Skeletal muscle satellite cell (primary cell): Measurements from ENCODE around the gene STAP2.

Experiments used
- H3K27me3 ChIP-seq: 2 replicates; pipeline ENCODE4 v1.7.0; 2013; ENCODE audit warnings: low read length; ENCODE audit not compliant: control insufficient read depth, insufficient read depth
- H3K36me3 ChIP-seq: 2 replicates; pipeline ENCODE4 v1.7.0; 2013; ENCODE audit warnings: mild to moderate bottlenecking, control low read depth, low read length; ENCODE audit not compliant: insufficient read depth
- H3K4me1 ChIP-seq: 2 replicates; pipeline ENCODE4 v1.7.0; 2013; ENCODE audit warnings: low read length; ENCODE audit not compliant: control insufficient read depth, insufficient read depth
- H3K4me2 ChIP-seq: 2 replicates; pipeline ENCODE4 v1.7.0; 2013; ENCODE audit warnings: mild to moderate bottlenecking, low read length
- H3K4me3 ChIP-seq: 2 replicates; pipeline ENCODE4 v1.7.0; 2013; ENCODE audit warnings: low read length
- H3K9ac ChIP-seq: 2 replicates; pipeline ENCODE4 v1.7.0; 2013; ENCODE audit warnings: mild to moderate bottlenecking, low read depth, low read length, moderate library complexity
- H3K9me3 ChIP-seq: replicated peaks from 2 replicates; pipeline ENCODE4 v1.7.0; 2013; ENCODE audit warnings: mild to moderate bottlenecking, control low read depth, low read length

The STAP2 gene

DNA sequence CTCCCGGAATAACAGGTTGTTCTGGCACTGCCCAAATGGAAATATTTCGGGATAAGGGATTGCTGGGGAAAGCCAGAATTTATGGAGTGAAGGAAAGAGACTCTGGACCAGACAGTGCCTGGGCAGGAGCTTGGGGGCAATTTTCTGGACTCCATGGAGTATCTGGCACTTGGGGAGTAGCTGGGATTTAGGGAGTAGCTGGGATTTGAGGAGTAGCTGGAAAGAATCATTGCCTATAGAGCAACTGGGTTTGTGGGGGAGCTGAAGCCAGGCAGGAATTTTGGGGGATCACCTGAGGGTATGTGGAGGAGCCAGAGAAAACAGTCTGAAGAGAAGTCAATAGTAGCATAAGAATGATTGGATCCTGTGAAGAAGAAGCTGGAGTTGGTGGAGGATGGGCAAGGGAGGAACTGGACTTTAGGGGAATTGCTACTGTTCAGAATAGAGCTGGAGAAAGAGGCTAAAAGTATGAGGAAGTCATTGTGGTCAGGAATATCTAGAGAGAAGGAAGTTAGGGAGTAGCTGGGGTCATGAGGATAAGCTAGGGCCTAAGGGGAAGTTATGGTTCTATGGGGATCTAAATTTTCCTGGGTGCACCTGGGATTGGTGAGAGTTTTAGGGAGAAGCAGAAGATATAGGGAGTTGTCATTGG, 19.4 kb downstream of the STAP2 start:
- H3K4me1 ChIP-seq, result no peaks in the 10 kb centered on the region
- H3K36me3 ChIP-seq, result no peaks in the 10 kb centered on the region
- H3K9ac ChIP-seq, result no peak overlapping the region
- no peak overlapping the region for H3K4me3 ChIP-seq
- no peaks in the 10 kb centered on the region for H3K9me3 ChIP-seq
- H3K4me2 ChIP-seq, result no peak overlapping the region
- no peaks in the 10 kb centered on the region for H3K27me3 ChIP-seq

DNA sequence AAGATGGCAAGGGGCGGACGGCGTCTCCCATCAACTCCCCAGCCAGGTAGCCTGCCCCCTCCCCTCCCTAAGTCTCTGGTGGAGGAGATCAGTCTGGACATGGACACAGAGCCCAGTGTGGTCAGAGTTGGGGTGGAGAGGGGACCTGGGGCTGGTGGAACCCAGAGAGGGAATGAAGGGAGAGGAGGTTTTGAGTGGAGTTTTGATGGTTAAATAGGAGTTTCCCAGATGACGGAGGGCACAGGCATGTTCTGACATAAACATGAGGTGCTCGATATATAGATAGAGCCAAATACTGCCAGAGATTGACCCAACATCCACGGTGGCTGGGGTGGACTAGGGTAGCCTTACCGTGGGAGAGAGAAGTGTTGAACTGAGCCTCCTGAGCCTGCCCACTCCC, 20.2 kb downstream of the STAP2 start:
- Histone ChIP-seq H3K9ac (no peak overlapping the region), H3K27me3 (no peaks in the 10 kb centered on the region), H3K4me2 (no peak overlapping the region), H3K4me1 (no peaks in the 10 kb centered on the region), H3K4me3 (no peak overlapping the region), H3K36me3 (no peaks in the 10 kb centered on the region), H3K9me3 (no peaks in the 10 kb centered on the region)

DNA sequence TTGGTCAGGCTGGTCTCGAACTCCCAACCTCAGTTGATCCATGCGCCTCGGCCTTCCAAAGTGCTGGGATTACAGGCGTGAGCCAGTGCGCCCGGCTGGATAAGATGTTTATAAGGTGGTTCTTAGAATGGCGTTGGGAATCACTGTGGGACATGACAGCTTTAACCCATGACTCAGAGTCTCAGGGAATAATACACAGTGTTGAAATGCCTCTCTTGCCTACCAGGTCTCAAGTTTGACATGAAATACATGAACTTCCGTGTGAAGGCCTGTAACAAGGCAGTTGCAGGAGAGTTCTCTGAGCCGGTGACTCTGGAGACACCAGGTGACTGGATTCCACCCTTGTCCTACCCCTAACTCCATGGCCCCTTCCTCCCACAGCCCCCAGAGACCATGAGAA, 21.7 kb downstream of the STAP2 start:
- Histone ChIP-seq H3K4me1 (no peaks in the 10 kb centered on the region), H3K36me3 (no peaks in the 10 kb centered on the region), H3K27me3 (no peaks in the 10 kb centered on the region), H3K9me3 (no peaks in the 10 kb centered on the region), H3K9ac (no peak overlapping the region), H3K4me2 (no peak overlapping the region), H3K4me3 (no peak overlapping the region)

GRCh38 chr19:4313847-4314490, 24.7 kb downstream of the STAP2 start:
- no peaks in the 10 kb centered on the region for H3K9me3 ChIP-seq
- no peak overlapping the region for H3K4me2 ChIP-seq
- H3K36me3 ChIP-seq, result no peaks in the 10 kb centered on the region
- no peak overlapping the region for H3K9ac ChIP-seq
- no peak overlapping the region for H3K4me3 ChIP-seq
- no peaks in the 10 kb centered on the region for H3K4me1 ChIP-seq
- H3K27me3 ChIP-seq, result no peaks in the 10 kb centered on the region

GRCh38 chr19:4310247-4311121, 28.1 kb downstream of the STAP2 start:
- H3K36me3 ChIP-seq, result no peaks in the 10 kb centered on the region

GRCh38 chr19:4305659-4306058, 33.0 kb downstream of the STAP2 start:
- Histone ChIP-seq H3K4me2 (no peak overlapping the region), H3K27me3 (no peaks in the 10 kb centered on the region), H3K9ac (no peak overlapping the region), H3K9me3 (no peaks in the 10 kb centered on the region), H3K4me1 (no peaks in the 10 kb centered on the region), H3K4me3 (no peak overlapping the region), H3K36me3 (no peaks in the 10 kb centered on the region)

More at GRCh38 chr19:4310247-4311121, 28.1 kb downstream of the STAP2 start:
- H3K4me1 ChIP-seq, result no peaks in the 10 kb centered on the region
- H3K9ac ChIP-seq, result no peak overlapping the region
- H3K9me3 ChIP-seq, result no peaks in the 10 kb centered on the region
- H3K4me3 ChIP-seq, result no peak overlapping the region
- no peaks in the 10 kb centered on the region for H3K27me3 ChIP-seq
- no peak overlapping the region for H3K4me2 ChIP-seq

DNA sequence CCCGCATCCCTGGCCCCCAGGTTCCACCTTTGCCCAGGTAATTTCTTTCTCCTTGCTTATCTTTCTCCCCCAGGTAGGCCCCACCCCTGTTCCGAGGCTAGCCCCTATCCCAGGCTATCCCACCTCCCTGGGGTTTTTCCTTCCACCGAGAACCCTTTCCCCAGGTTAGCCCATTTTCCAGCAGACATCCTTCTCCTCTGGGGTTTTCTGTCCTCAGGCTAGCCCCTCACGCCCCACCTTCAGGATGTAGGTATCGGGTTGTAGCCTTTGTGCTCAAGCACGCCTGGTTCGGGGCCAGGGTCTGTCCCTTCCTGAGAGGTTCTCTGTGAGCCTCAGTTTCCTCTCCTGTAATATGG, 33.4 kb downstream of the STAP2 start:
- Histone ChIP-seq H3K27me3 (no peaks in the 10 kb centered on the region), H3K9ac (no peak overlapping the region), H3K4me2 (no peak overlapping the region), H3K4me3 (no peak overlapping the region), H3K9me3 (no peaks in the 10 kb centered on the region), H3K4me1 (no peaks in the 10 kb centered on the region), H3K36me3 (no peaks in the 10 kb centered on the region)

DNA sequence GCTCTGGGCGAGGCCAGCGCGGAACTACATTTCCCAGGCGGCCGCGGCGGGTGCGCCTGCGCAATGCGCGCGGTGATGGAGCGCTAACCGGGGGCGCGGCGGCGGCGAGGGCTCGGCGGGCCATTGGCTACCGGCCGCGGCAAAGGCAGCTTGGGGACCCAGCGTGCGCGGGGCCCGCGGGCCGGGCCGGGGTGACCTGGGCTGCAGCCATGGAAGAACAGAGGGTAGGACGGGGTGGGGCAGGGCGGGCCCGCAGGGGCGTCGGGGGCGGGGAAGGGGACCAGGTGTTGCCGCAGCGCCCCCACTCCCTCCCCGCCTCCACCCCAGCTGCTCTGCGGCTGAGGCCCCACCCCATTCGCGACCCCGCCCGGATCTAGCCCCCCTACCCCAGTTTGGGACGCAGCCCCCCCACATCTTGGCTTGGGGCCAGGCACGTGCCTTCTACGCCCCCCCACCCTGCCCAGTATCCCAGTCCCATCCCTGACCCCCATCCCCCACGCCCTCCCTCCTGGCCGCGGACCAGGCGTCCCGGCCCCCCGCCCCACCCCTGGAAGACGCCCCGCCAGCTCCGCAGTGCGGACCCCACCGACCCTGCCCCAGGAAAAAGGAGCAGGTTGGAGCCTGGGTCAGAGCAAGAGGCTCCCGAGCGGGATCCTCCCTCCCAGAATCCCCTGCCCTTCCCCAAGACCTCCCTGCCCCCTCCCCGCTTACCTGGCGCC, 33.9 kb downstream of the STAP2 start, which contains the start of gene FSD1:
Gene FSD1 (plus strand): TSS at position 61 of the 719 bp plus-strand sequence. CDS start 149 bp downstream, at position 210.
- Histone ChIP-seq H3K4me2 (peak within 1 kb of the TSS; percentile 62), H3K4me3 (peak within 1 kb of the TSS; percentile 64), H3K9me3 (no peaks in the 10 kb centered on the region), H3K27me3 (no peaks in the 10 kb centered on the region), H3K9ac (no peak within 1 kb of the TSS), H3K36me3 (no peaks in the 10 kb centered on the region), H3K4me1 (no peaks in the 10 kb centered on the region)

DNA sequence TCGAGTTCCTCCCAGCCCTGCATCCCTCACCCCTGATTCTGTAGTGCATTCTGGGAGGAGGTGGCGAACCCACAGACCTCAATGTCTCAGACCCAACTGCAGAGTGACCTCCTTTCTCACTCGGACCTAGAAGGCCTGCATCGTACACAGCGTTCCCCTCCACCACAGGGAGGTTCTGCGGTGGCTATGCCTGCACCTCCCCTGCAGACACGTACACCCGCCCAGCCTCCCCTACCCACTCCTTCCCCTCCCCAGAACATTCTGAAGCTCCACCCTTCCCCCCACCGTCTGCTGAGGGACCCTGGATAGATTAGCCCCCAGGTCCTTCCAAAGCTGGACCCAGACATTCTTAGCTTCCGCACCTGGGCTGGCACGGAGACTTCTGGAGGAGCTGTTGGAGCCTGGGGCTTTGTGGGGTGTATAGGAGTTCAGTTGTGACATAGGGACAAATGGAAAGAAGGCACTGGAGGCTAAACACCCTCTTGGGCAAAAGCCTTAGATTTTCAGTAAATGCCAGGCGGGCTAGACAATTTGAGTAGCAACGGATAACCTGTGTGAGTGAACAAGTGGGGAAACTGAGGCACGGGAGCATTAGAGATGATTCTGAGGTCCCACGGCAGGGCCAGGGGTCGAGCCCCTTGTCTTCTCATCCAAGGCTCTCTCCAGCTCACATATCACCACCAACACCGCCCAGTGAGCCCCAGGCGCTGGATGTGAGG, 34.6 kb downstream of the STAP2 start:
- H3K4me2 ChIP-seq, result peak overlapping the region; percentile 62
- H3K4me3 ChIP-seq, result peak overlapping the region; percentile 64
- no peaks in the 10 kb centered on the region for H3K27me3 ChIP-seq
- H3K9ac ChIP-seq, result no peak overlapping the region
- no peaks in the 10 kb centered on the region for H3K4me1 ChIP-seq
- no peaks in the 10 kb centered on the region for H3K36me3 ChIP-seq
- H3K9me3 ChIP-seq, result no peaks in the 10 kb centered on the region

GRCh38 chr19:4302243-4302640, 36.4 kb downstream of the STAP2 start, which contains the start of gene TMIGD2:
TMIGD2 (minus strand) TSS chr19:4302389; CDS start chr19:4302385, 4 bp downstream.
- H3K4me2 ChIP-seq, result no peak within 1 kb of the TSS
- H3K4me3 ChIP-seq, result no peak within 1 kb of the TSS
- no peaks in the 10 kb centered on the region for H3K27me3 ChIP-seq
- no peaks in the 10 kb centered on the region for H3K9me3 ChIP-seq
- H3K9ac ChIP-seq, result no peak within 1 kb of the TSS
- H3K36me3 ChIP-seq, result no peaks in the 10 kb centered on the region
- H3K4me1 ChIP-seq, result no peaks in the 10 kb centered on the region
